Effector memory CD4-positive, alpha-beta T cell (primary cell): ENCODE results near the gene PRDM15.

Experiments
- DNase-seq, 3 donors: peaks; one replicate each; pipeline ENCODE4 v3.0.0-alpha.2; 2020
- H3K27ac ChIP-seq: 2 replicates; pipeline ENCODE4 v1.7.0; 2013; ENCODE audit warnings: mild to moderate bottlenecking, low read length, moderate library complexity; ENCODE audit not compliant: insufficient read depth, poor library complexity, severe bottlenecking
- H3K27me3 ChIP-seq: replicated peaks from 2 replicates; pipeline ENCODE4 v1.7.0; 2013; ENCODE audit warnings: mild to moderate bottlenecking, low read length; ENCODE audit not compliant: insufficient read depth, control insufficient read depth, poor library complexity, severe bottlenecking
- H3K36me3 ChIP-seq: 2 replicates; pipeline ENCODE4 v1.7.0; 2013; ENCODE audit warnings: mild to moderate bottlenecking, low read length, moderate library complexity; ENCODE audit not compliant: control insufficient read depth, insufficient read depth
- H3K4me1 ChIP-seq: 2 replicates; pipeline ENCODE4 v1.7.0; 2013; ENCODE audit warnings: low read length, mild to moderate bottlenecking; ENCODE audit not compliant: control insufficient read depth, insufficient read depth, poor library complexity, severe bottlenecking
- H3K4me3 ChIP-seq: 2 replicates; pipeline ENCODE4 v1.7.0; 2013; ENCODE audit warnings: low read length, low read depth, mild to moderate bottlenecking; ENCODE audit not compliant: insufficient read depth, poor library complexity, severe bottlenecking
- H3K9me3 ChIP-seq: 2 replicates; pipeline ENCODE4 v1.7.0; 2013; ENCODE audit warnings: mild to moderate bottlenecking, low read length, moderate library complexity; ENCODE audit not compliant: control insufficient read depth

The PRDM15 gene

GRCh38 chr21:41876928-41877652 lies 2.1 kb downstream of the PRDM15 start:
- peaks cover 7% of the 10 kb centered on the region for H3K4me1 ChIP-seq
- no peak for DNase-seq
- H3K27ac ChIP-seq = no peak overlapping the region
- H3K36me3 ChIP-seq = no peaks in the 10 kb centered on the region
- H3K27me3 ChIP-seq = no peaks in the 10 kb centered on the region
- no peaks in the 10 kb centered on the region for H3K9me3 ChIP-seq
- no peak overlapping the region for H3K4me3 ChIP-seq

- Histone ChIP-seq H3K27me3 (no peaks in the 10 kb centered on the region), H3K36me3 (no peaks in the 10 kb centered on the region), H3K9me3 (no peaks in the 10 kb centered on the region), H3K27ac (no peak overlapping the region), H3K4me3 (no peak overlapping the region), H3K4me1 (peaks cover 7% of the 10 kb centered on the region)
- DNase-seq = no peak
Measured at GRCh38 chr21:41876396-41876795, 2.7 kb downstream of the PRDM15 start.

- Histone ChIP-seq H3K36me3 (no peaks in the 10 kb centered on the region), H3K4me3 (no peak overlapping the region), H3K27me3 (no peaks in the 10 kb centered on the region), H3K9me3 (no peaks in the 10 kb centered on the region), H3K27ac (no peak overlapping the region), H3K4me1 (peaks cover 7% of the 10 kb centered on the region)
- DNase-seq = no peak
Measured at GRCh38 chr21:41875086-41875485, 4.1 kb downstream of the PRDM15 start.

- DNase-seq = no peak
- Histone ChIP-seq H3K9me3 (no peaks in the 10 kb centered on the region), H3K4me1 (peaks cover 3% of the 10 kb centered on the region), H3K27ac (no peak overlapping the region), H3K27me3 (no peaks in the 10 kb centered on the region), H3K4me3 (no peak overlapping the region), H3K36me3 (no peaks in the 10 kb centered on the region)
Measured at GRCh38 chr21:41874611-41875010, 4.5 kb downstream of the PRDM15 start.

- DNase-seq = no peak
- Histone ChIP-seq H3K27ac (no peak overlapping the region), H3K27me3 (no peaks in the 10 kb centered on the region), H3K4me1 (no peaks in the 10 kb centered on the region), H3K4me3 (no peak overlapping the region), H3K9me3 (no peaks in the 10 kb centered on the region), H3K36me3 (no peaks in the 10 kb centered on the region)
Measured at GRCh38 chr21:41873426-41873825, 5.7 kb downstream of the PRDM15 start.

GRCh38 chr21:41873005-41873404 lies 6.1 kb downstream of the PRDM15 start:
- Histone ChIP-seq H3K4me3 (no peak overlapping the region), H3K9me3 (no peaks in the 10 kb centered on the region), H3K36me3 (no peaks in the 10 kb centered on the region), H3K27me3 (no peaks in the 10 kb centered on the region), H3K4me1 (no peaks in the 10 kb centered on the region), H3K27ac (no peak overlapping the region)
- no peak for DNase-seq

- Histone ChIP-seq H3K4me3 (no peak overlapping the region), H3K27ac (no peak overlapping the region), H3K4me1 (no peaks in the 10 kb centered on the region), H3K27me3 (no peaks in the 10 kb centered on the region), H3K9me3 (no peaks in the 10 kb centered on the region), H3K36me3 (no peaks in the 10 kb centered on the region)
- no peak for DNase-seq
Measured at GRCh38 chr21:41871293-41872030, 7.7 kb downstream of the PRDM15 start.

- no peaks in the 10 kb centered on the region for H3K27me3 ChIP-seq
- no peak overlapping the region for H3K27ac ChIP-seq
- DNase-seq = no peak
- H3K4me3 ChIP-seq = no peak overlapping the region
- no peaks in the 10 kb centered on the region for H3K9me3 ChIP-seq
- no peaks in the 10 kb centered on the region for H3K4me1 ChIP-seq
- H3K36me3 ChIP-seq = no peaks in the 10 kb centered on the region
Measured at GRCh38 chr21:41869771-41870170, 9.4 kb downstream of the PRDM15 start.

- Histone ChIP-seq H3K9me3 (no peaks in the 10 kb centered on the region), H3K27ac (no peak overlapping the region), H3K4me3 (no peak overlapping the region), H3K4me1 (no peaks in the 10 kb centered on the region), H3K27me3 (no peaks in the 10 kb centered on the region), H3K36me3 (no peaks in the 10 kb centered on the region)
- DNase-seq = no peak
Measured at GRCh38 chr21:41868062-41868710, 11.0 kb downstream of the PRDM15 start.

GRCh38 chr21:41867313-41867712 lies 11.8 kb downstream of the PRDM15 start:
- Histone ChIP-seq H3K27ac (no peak overlapping the region), H3K4me3 (no peak overlapping the region), H3K4me1 (no peaks in the 10 kb centered on the region), H3K36me3 (no peaks in the 10 kb centered on the region), H3K27me3 (no peaks in the 10 kb centered on the region), H3K9me3 (no peaks in the 10 kb centered on the region)
- DNase-seq = no peak
